ENCODE results near the gene LAMA3. TPM values are rescaled to one million over a fixed set of nuclear protein-coding genes. Genes with fewer than 3 reads are reported as not detected.

The LAMA3 gene
- total and polyA plus RNA-seq, 2 donors (not counting 3 experiments of a cell fraction or from before 2014, with no cell fraction given) = 2.6 to 12.3 TPM

DNA sequence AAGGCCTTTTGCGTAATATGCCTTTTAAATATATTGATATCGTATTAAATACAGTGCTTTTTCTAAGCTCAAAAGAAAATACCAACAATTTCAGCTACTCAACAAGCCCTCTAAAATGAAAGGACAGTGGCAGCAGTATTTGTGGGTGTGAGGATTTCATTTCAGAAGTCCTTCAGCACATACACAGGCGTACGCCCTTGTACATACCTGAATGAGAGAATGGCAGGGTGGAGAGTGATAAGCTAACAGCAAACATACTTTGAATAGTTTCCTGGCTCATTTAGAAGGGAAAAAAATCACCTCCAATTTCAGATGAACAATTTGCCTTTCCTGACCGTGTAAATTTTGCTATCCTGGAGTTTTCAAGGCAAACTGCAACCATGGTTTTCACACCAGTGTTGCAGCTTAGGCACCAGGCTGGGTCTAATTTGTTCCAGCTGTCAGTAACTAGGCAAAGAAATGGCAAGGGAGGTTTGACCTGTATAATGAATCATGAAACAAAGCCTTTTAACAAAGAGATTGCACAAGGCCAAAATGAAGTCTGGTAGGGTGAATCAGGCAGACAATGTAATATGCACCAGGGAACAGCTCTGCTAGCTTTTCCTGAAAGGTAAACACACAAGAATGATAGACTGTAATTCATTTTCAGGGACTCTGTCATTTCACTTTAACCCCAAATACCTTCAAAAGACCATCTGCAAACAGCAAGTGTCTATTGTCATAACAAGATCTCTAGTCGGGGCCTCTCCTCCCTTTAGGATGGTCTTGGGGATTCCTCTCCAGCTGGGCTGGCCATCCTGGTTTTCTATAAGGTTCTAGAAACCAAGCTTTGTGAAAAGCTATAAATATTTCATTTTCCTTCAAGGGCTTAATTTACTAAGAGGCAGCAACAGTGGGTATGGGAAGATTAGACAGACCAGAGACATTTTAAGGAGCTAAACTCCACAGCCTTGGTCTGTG is 38.0 kb upstream of the LAMA3 start:
- no peak for FAIRE-seq
- CTCF ChIA-PET = interaction anchor here (1.0 to 2.7 kb wide), 5 partner anchors 9 to 52 kb away, joined by 4 to 11 read pairs (median 6); partner anchors contain the start of gene ANKRD29
- H3K79me2 ChIP-seq (ENCODE audit: control insufficient read depth, insufficient read depth, low read length) = no peaks in the 10 kb centered on the region

More for the DNA sequence above, 38.0 kb upstream of the LAMA3 start:
- Histone ChIP-seq H3K27me3 (ENCODE audit: control insufficient read depth in 2 of 2, insufficient read depth in 2 of 2, low read length in 2 of 2) (peaks cover 0 to 4% of the 10 kb centered on the region in 2 experiments), H3K4me2 (ENCODE audit: insufficient read depth, low read length) (no peak overlapping the region), H3K9me1 (replicated peaks; ENCODE audit: control insufficient read depth, extremely low read depth, insufficient read depth, low read length) (no peaks in the 10 kb centered on the region), H3K27ac (ENCODE audit: insufficient read depth, low read depth, low read length) (no peak overlapping the region), H2AFZ (ENCODE audit: low read depth, low read length) (no peak overlapping the region), H3K36me3 (ENCODE audit: control insufficient read depth in 2 of 2, extremely low read depth in 1 of 2, insufficient read depth in 2 of 2, low read length in 2 of 2) (no peaks in the 10 kb centered on the region), H3K9me3 (replicated peaks; ENCODE audit: control insufficient read depth, insufficient read depth, low read length) (no peaks in the 10 kb centered on the region), H3K4me3 (replicated peaks in 1 of 3; ENCODE audit: insufficient read depth in 1 of 3, low read depth in 1 of 3, low read length in 3 of 3) (no peak overlapping the region), H3K4me1 (ENCODE audit: control insufficient read depth, extremely low read depth, insufficient read depth, low read length) (peaks cover 10% of the 10 kb centered on the region), H4K20me1 (replicated peaks; ENCODE audit: control insufficient read depth, extremely low read depth, insufficient read depth, low read length) (no peaks in the 10 kb centered on the region), H3K9ac (replicated peaks; ENCODE audit: extremely low read depth, insufficient read depth, low read length) (no peak overlapping the region)
- peak; percentile 51 for DNase-seq (ENCODE audit: low read depth, low spot score)
- BruUV-seq (replicated peaks) = no TSS peak
- POLR2A ChIA-PET = no interaction called here
- dilution Hi-C loops (cut with MboI; ENCODE audit: extremely low pct_ligation_motif_present, low sequenced_read_pairs) (no loop called here), intact Hi-C loops (cut with micrococcal nuclease) (no loop called here)
- TF ChIP-seq EZH2 (IDR thresholded peaks at IDR 0.05; ENCODE audit: borderline replicate concordance, low read depth, low read length, severe bottlenecking) = no peak
- TF ChIP-seq POLR2AphosphoS5 (IDR thresholded peaks at IDR 0.05; ENCODE audit: insufficient read depth, low read depth, low read length) = no peak
- TF ChIP-seq FOS (IDR thresholded peaks at IDR 0.05; ENCODE audit: borderline replicate concordance, insufficient read depth, low read length) = no peak
- no peak for TF ChIP-seq JUN (IDR thresholded peaks at IDR 0.05; ENCODE audit: borderline replicate concordance, insufficient read depth, insufficient read length, low read depth)
- TF ChIP-seq MYC (IDR thresholded peaks at IDR 0.05; ENCODE audit: low read depth, low read length) = no peak
- TF ChIP-seq, protein P1, sequence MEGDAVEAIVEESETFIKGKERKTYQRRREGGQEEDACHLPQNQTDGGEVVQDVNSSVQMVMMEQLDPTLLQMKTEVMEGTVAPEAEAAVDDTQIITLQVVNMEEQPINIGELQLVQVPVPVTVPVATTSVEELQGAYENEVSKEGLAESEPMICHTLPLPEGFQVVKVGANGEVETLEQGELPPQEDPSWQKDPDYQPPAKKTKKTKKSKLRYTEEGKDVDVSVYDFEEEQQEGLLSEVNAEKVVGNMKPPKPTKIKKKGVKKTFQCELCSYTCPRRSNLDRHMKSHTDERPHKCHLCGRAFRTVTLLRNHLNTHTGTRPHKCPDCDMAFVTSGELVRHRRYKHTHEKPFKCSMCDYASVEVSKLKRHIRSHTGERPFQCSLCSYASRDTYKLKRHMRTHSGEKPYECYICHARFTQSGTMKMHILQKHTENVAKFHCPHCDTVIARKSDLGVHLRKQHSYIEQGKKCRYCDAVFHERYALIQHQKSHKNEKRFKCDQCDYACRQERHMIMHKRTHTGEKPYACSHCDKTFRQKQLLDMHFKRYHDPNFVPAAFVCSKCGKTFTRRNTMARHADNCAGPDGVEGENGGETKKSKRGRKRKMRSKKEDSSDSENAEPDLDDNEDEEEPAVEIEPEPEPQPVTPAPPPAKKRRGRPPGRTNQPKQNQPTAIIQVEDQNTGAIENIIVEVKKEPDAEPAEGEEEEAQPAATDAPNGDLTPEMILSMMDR (IDR thresholded peaks at IDR 0.05; ENCODE audit: extremely low read depth in 1 of 2, insufficient read depth in 1 of 2, low read depth in 1 of 2, low read length in 2 of 2) = no peak
- TF ChIP-seq, protein P2, sequence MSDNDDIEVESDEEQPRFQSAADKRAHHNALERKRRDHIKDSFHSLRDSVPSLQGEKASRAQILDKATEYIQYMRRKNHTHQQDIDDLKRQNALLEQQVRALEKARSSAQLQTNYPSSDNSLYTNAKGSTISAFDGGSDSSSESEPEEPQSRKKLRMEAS (IDR thresholded peaks at IDR 0.05; ENCODE audit: insufficient read depth, insufficient read length) = no peak
- TF ChIP-seq POLR2A (IDR thresholded peaks at IDR 0.05; ENCODE audit: low read depth, low read length) = no peak
- no peak for TF ChIP-seq GATA2 (IDR thresholded peaks at IDR 0.05; ENCODE audit: insufficient read depth, insufficient read length, low read depth, low read length)

All from endothelial cell of umbilical vein (primary cell).